ENCODE data around the gene L2HGDH.

The L2HGDH gene

GRCh38 chr14:50308363-50308915, 3.6 kb downstream of the L2HGDH start:
- H3K27me3 ChIP-seq (ENCODE audit: control insufficient read depth, insufficient read depth, low read length), result no peaks in the 10 kb centered on the region
- H3K4me3 ChIP-seq (ENCODE audit: low read length), result no peak overlapping the region
- H3K9ac ChIP-seq (ENCODE audit: low read length), result no peak overlapping the region
- peaks cover 8% of the 10 kb centered on the region for H3K4me1 ChIP-seq (ENCODE audit: control insufficient read depth, insufficient read depth, low read length)
- no peak overlapping the region for H3K27ac ChIP-seq (ENCODE audit: low read depth, low read length)
- H3K36me3 ChIP-seq (ENCODE audit: control insufficient read depth, insufficient read depth, low read length), result no peaks in the 10 kb centered on the region

- H3K36me3 ChIP-seq (ENCODE audit: control insufficient read depth, insufficient read depth, low read length), result no peaks in the 10 kb centered on the region
- H3K27ac ChIP-seq (ENCODE audit: low read depth, low read length), result no peak overlapping the region
- no peak overlapping the region for H3K9ac ChIP-seq (ENCODE audit: low read length)
- no peaks in the 10 kb centered on the region for H3K27me3 ChIP-seq (ENCODE audit: control insufficient read depth, insufficient read depth, low read length)
- H3K4me1 ChIP-seq (ENCODE audit: control insufficient read depth, insufficient read depth, low read length), result no peaks in the 10 kb centered on the region
- no peak overlapping the region for H3K4me3 ChIP-seq (ENCODE audit: low read length)
These were observed 8.1 kb downstream of the L2HGDH start for GRCh38 chr14:50303744-50304471.

GRCh38 chr14:50301914-50302313, 10.1 kb downstream of the L2HGDH start:
- Histone ChIP-seq H3K4me1 (ENCODE audit: control insufficient read depth, insufficient read depth, low read length) (no peaks in the 10 kb centered on the region), H3K27me3 (ENCODE audit: control insufficient read depth, insufficient read depth, low read length) (no peaks in the 10 kb centered on the region), H3K36me3 (ENCODE audit: control insufficient read depth, insufficient read depth, low read length) (no peaks in the 10 kb centered on the region), H3K4me3 (ENCODE audit: low read length) (no peak overlapping the region), H3K9ac (ENCODE audit: low read length) (no peak overlapping the region), H3K27ac (ENCODE audit: low read depth, low read length) (no peak overlapping the region)

GRCh38 chr14:50299585-50299984, 12.4 kb downstream of the L2HGDH start:
- H3K4me1 ChIP-seq (ENCODE audit: control insufficient read depth, insufficient read depth, low read length), result no peaks in the 10 kb centered on the region
- no peak overlapping the region for H3K4me3 ChIP-seq (ENCODE audit: low read length)
- no peaks in the 10 kb centered on the region for H3K36me3 ChIP-seq (ENCODE audit: control insufficient read depth, insufficient read depth, low read length)
- H3K27me3 ChIP-seq (ENCODE audit: control insufficient read depth, insufficient read depth, low read length), result no peaks in the 10 kb centered on the region
- H3K27ac ChIP-seq (ENCODE audit: low read depth, low read length), result no peak overlapping the region
- no peak overlapping the region for H3K9ac ChIP-seq (ENCODE audit: low read length)

- H3K27me3 ChIP-seq (ENCODE audit: control insufficient read depth, insufficient read depth, low read length), result no peaks in the 10 kb centered on the region
These were observed 21.7 kb downstream of the L2HGDH start for GRCh38 chr14:50290306-50290705.

GRCh38 chr14:50288146-50288545, 23.9 kb downstream of the L2HGDH start:
- no peaks in the 10 kb centered on the region for H3K27me3 ChIP-seq (ENCODE audit: control insufficient read depth, insufficient read depth, low read length)
- no peaks in the 10 kb centered on the region for H3K4me1 ChIP-seq (ENCODE audit: control insufficient read depth, insufficient read depth, low read length)
- no peak overlapping the region for H3K4me3 ChIP-seq (ENCODE audit: low read length)
- no peak overlapping the region for H3K27ac ChIP-seq (ENCODE audit: low read depth, low read length)
- no peak overlapping the region for H3K9ac ChIP-seq (ENCODE audit: low read length)
- no peaks in the 10 kb centered on the region for H3K36me3 ChIP-seq (ENCODE audit: control insufficient read depth, insufficient read depth, low read length)

More at GRCh38 chr14:50290306-50290705, 21.7 kb downstream of the L2HGDH start:
- no peaks in the 10 kb centered on the region for H3K4me1 ChIP-seq (ENCODE audit: control insufficient read depth, insufficient read depth, low read length)
- H3K36me3 ChIP-seq (ENCODE audit: control insufficient read depth, insufficient read depth, low read length), result no peaks in the 10 kb centered on the region
- no peak overlapping the region for H3K9ac ChIP-seq (ENCODE audit: low read length)
- no peak overlapping the region for H3K4me3 ChIP-seq (ENCODE audit: low read length)
- no peak overlapping the region for H3K27ac ChIP-seq (ENCODE audit: low read depth, low read length)

GRCh38 chr14:50285861-50286260, 26.2 kb downstream of the L2HGDH start:
- no peak overlapping the region for H3K4me3 ChIP-seq (ENCODE audit: low read length)
- no peaks in the 10 kb centered on the region for H3K27me3 ChIP-seq (ENCODE audit: control insufficient read depth, insufficient read depth, low read length)
- no peak overlapping the region for H3K27ac ChIP-seq (ENCODE audit: low read depth, low read length)
- H3K36me3 ChIP-seq (ENCODE audit: control insufficient read depth, insufficient read depth, low read length), result no peaks in the 10 kb centered on the region
- H3K9ac ChIP-seq (ENCODE audit: low read length), result no peak overlapping the region
- H3K4me1 ChIP-seq (ENCODE audit: control insufficient read depth, insufficient read depth, low read length), result no peaks in the 10 kb centered on the region

- no peaks in the 10 kb centered on the region for H3K27me3 ChIP-seq (ENCODE audit: control insufficient read depth, insufficient read depth, low read length)
- H3K9ac ChIP-seq (ENCODE audit: low read length), result no peak overlapping the region
- no peak overlapping the region for H3K27ac ChIP-seq (ENCODE audit: low read depth, low read length)
- H3K36me3 ChIP-seq (ENCODE audit: control insufficient read depth, insufficient read depth, low read length), result no peaks in the 10 kb centered on the region
- H3K4me1 ChIP-seq (ENCODE audit: control insufficient read depth, insufficient read depth, low read length), result no peaks in the 10 kb centered on the region
- H3K4me3 ChIP-seq (ENCODE audit: low read length), result no peak overlapping the region
These were observed 39.5 kb downstream of the L2HGDH start for GRCh38 chr14:50272498-50272897.

GRCh38 chr14:50270932-50271331, 41.1 kb downstream of the L2HGDH start:
- no peak overlapping the region for H3K9ac ChIP-seq (ENCODE audit: low read length)
- no peaks in the 10 kb centered on the region for H3K27me3 ChIP-seq (ENCODE audit: control insufficient read depth, insufficient read depth, low read length)
- no peak overlapping the region for H3K4me3 ChIP-seq (ENCODE audit: low read length)
- no peaks in the 10 kb centered on the region for H3K4me1 ChIP-seq (ENCODE audit: control insufficient read depth, insufficient read depth, low read length)
- H3K27ac ChIP-seq (ENCODE audit: low read depth, low read length), result no peak overlapping the region
- no peaks in the 10 kb centered on the region for H3K36me3 ChIP-seq (ENCODE audit: control insufficient read depth, insufficient read depth, low read length)

GRCh38 chr14:50265029-50265428, 47.0 kb downstream of the L2HGDH start:
- no peak overlapping the region for H3K9ac ChIP-seq (ENCODE audit: low read length)
- H3K4me1 ChIP-seq (ENCODE audit: control insufficient read depth, insufficient read depth, low read length), result no peaks in the 10 kb centered on the region
- no peaks in the 10 kb centered on the region for H3K36me3 ChIP-seq (ENCODE audit: control insufficient read depth, insufficient read depth, low read length)
- no peak overlapping the region for H3K4me3 ChIP-seq (ENCODE audit: low read length)
- no peak overlapping the region for H3K27ac ChIP-seq (ENCODE audit: low read depth, low read length)
- H3K27me3 ChIP-seq (ENCODE audit: control insufficient read depth, insufficient read depth, low read length), result no peaks in the 10 kb centered on the region

GRCh38 chr14:50263321-50263720, 48.7 kb downstream of the L2HGDH start:
- Histone ChIP-seq H3K36me3 (ENCODE audit: control insufficient read depth, insufficient read depth, low read length) (no peaks in the 10 kb centered on the region), H3K27me3 (ENCODE audit: control insufficient read depth, insufficient read depth, low read length) (no peaks in the 10 kb centered on the region), H3K4me3 (ENCODE audit: low read length) (no peak overlapping the region), H3K4me1 (ENCODE audit: control insufficient read depth, insufficient read depth, low read length) (no peaks in the 10 kb centered on the region), H3K27ac (ENCODE audit: low read depth, low read length) (no peak overlapping the region), H3K9ac (ENCODE audit: low read length) (no peak overlapping the region)

GRCh38 chr14:50262865-50263264, 49.2 kb downstream of the L2HGDH start:
- Histone ChIP-seq H3K9ac (ENCODE audit: low read length) (no peak overlapping the region), H3K27ac (ENCODE audit: low read depth, low read length) (no peak overlapping the region), H3K4me1 (ENCODE audit: control insufficient read depth, insufficient read depth, low read length) (no peaks in the 10 kb centered on the region), H3K4me3 (ENCODE audit: low read length) (no peak overlapping the region), H3K36me3 (ENCODE audit: control insufficient read depth, insufficient read depth, low read length) (no peaks in the 10 kb centered on the region), H3K27me3 (ENCODE audit: control insufficient read depth, insufficient read depth, low read length) (no peaks in the 10 kb centered on the region)

GRCh38 chr14:50260511-50260910, 51.5 kb downstream of the L2HGDH start:
- no peaks in the 10 kb centered on the region for H3K36me3 ChIP-seq (ENCODE audit: control insufficient read depth, insufficient read depth, low read length)
- no peak overlapping the region for H3K4me3 ChIP-seq (ENCODE audit: low read length)

More at GRCh38 chr14:50260511-50260910, 51.5 kb downstream of the L2HGDH start:
- H3K4me1 ChIP-seq (ENCODE audit: control insufficient read depth, insufficient read depth, low read length), result no peaks in the 10 kb centered on the region
- no peak overlapping the region for H3K9ac ChIP-seq (ENCODE audit: low read length)
- H3K27ac ChIP-seq (ENCODE audit: low read depth, low read length), result no peak overlapping the region
- no peaks in the 10 kb centered on the region for H3K27me3 ChIP-seq (ENCODE audit: control insufficient read depth, insufficient read depth, low read length)
